CD4-positive, alpha-beta T cell (primary cell): ENCODE results near the gene KCNAB1. TPM values are rescaled to one million over a fixed set of nuclear protein-coding genes. Genes with fewer than 3 reads are reported as not detected.

Source experiments
- ATAC-seq: fragments of 200-7000 bp; cut with Tn5 transposase; one replicate; pipeline ENCODE4 v1.10.0; 2022; ENCODE audit warnings: mild to moderate bottlenecking; ENCODE audit not compliant: poor library complexity
- CTCF ChIA-PET: fragments of 350-600 bp; sonication (Branson Sonifier 250); formaldehyde crosslinking; loops from one replicate; lab custom pipeline; 2021; ENCODE audit warnings: antibody characterized with exemption, inconsistent platforms; lab: Charles Lee
- POLR2A ChIA-PET: fragments of 350-600 bp; sonication (Branson Sonifier 250); formaldehyde crosslinking; loops from one replicate; lab custom pipeline; 2021; ENCODE audit warnings: antibody characterized with exemption, inconsistent platforms; lab: Charles Lee
- DNase-seq, 14 experiments: peaks; one replicate each; pipeline ENCODE4 v3.0.0-alpha.2; 2013 to 2020; ENCODE audit warnings: mixed read lengths in 2 of 14
- H3K27ac ChIP-seq, 2 donors: one replicate each; pipeline versions ENCODE4 v1.5.1 to v1.7.0; 2013; ENCODE audit warnings: low read length in 2 of 2, low read depth in 1 of 2, mild to moderate bottlenecking in 1 of 2
- H3K27me3 ChIP-seq, 2 experiments: 1 replicate in 1 of 2; 2 replicates in 1 of 2; pipeline versions ENCODE4 v1.6.1 to v1.7.0; 2013; ENCODE audit warnings: low read length in 2 of 2, control low read depth in 1 of 2, mild to moderate bottlenecking in 1 of 2, moderate library complexity in 1 of 2; ENCODE audit not compliant: insufficient read depth in 2 of 2, control insufficient read depth in 1 of 2
- H3K36me3 ChIP-seq: one replicate; pipeline ENCODE4 v1.6.1; 2013; ENCODE audit warnings: low read length, control low read depth; ENCODE audit not compliant: insufficient read depth
- H3K4me1 ChIP-seq: one replicate; pipeline ENCODE4 v1.6.1; 2013; ENCODE audit warnings: low read length, control low read depth; ENCODE audit not compliant: insufficient read depth
- H3K4me3 ChIP-seq: one replicate; pipeline ENCODE4 v1.5.1; 2013; ENCODE audit warnings: mild to moderate bottlenecking, low read length, moderate library complexity
- H3K9me3 ChIP-seq, 2 experiments: 1 replicate in 1 of 2; 2 replicates in 1 of 2; pipeline versions ENCODE4 v1.6.1 to v1.7.0; 2013; ENCODE audit warnings: low read length in 2 of 2, mild to moderate bottlenecking in 2 of 2, control low read depth in 1 of 2, moderate library complexity in 1 of 2; ENCODE audit not compliant: control insufficient read depth in 1 of 2, insufficient read depth in 1 of 2
- H3K27ac Mint-ChIP-seq: one replicate; pipeline ENCODE4 v1.8.0; 2020; ENCODE audit warnings: mixed read lengths
- H3K27me3 Mint-ChIP-seq: one replicate; pipeline ENCODE4 v1.8.0; 2021; ENCODE audit warnings: mixed read lengths
- H3K36me3 Mint-ChIP-seq: one replicate; pipeline ENCODE4 v1.8.0; 2021; ENCODE audit warnings: low read depth, mixed read lengths
- H3K4me1 Mint-ChIP-seq: one replicate; pipeline ENCODE4 v1.8.0; 2021; ENCODE audit warnings: low read depth, mixed read lengths
- H3K4me3 Mint-ChIP-seq: one replicate; pipeline ENCODE4 v1.8.0; 2020; ENCODE audit warnings: mild to moderate bottlenecking, mixed read lengths
- H3K9me3 Mint-ChIP-seq: one replicate; pipeline ENCODE4 v1.8.0; 2020; ENCODE audit warnings: mixed read lengths
- CTCF ChIP-seq: fragments of 200-600 bp; IDR thresholded peaks from one replicate; pipeline ENCODE4 v1.8.0; 2022; ENCODE audit warnings: antibody characterized with exemption, mild to moderate bottlenecking
- intact Hi-C, 2 experiments: fragments of 100-400 bp; cut with DNase I in 1 of 2; cut with micrococcal nuclease in 1 of 2; formaldehyde crosslinking; loops; one replicate each; pipeline versions ENCODE4 v1.15.1 to v1.9.0; 2023 to 2025; cut with DNase I, micrococcal nuclease
- total RNA-seq, 174 experiments: library from RNA in 2 of 174; stranded (reverse) in 2 of 174; gene quantifications; one replicate each; pipeline ENCODE4 v1.2.3 and lab custom pipeline; 2021 to 2026

KCNAB1 gene
- total RNA-seq, 2 experiments from 2014 or later = 0.14 TPM; not detected in 1

DNA sequence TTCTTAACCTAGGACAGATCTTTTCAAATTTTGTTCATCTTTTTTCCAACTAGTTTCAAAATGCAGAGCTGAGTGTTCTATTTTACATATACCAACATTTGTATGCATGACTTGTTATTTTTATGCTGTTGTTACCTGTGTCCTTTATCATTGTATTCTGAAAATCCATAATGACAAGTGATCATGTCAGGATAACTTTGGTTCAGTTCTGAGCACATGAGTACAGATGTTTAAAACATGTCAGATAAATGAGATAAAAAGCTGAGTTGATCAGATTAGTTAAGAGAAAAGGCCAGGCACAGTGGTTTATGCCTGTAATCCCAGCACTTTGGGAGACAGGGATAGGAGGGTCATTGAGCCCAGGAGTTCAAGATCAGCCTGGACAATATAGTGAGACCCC, 229.6 kb downstream of the KCNAB1 start:
- Mint-ChIP-seq H3K27me3 (no peaks in the 10 kb centered on the region), H3K36me3 (no peaks in the 10 kb centered on the region), H3K27ac (no peak overlapping the region), H3K9me3 (no peaks in the 10 kb centered on the region), H3K4me1 (no peaks in the 10 kb centered on the region), H3K4me3 (no peak overlapping the region)
- DNase-seq (no peak), ATAC-seq (no peak)
- CTCF ChIA-PET = no interaction called here
- H3K36me3 ChIP-seq = no peaks in the 10 kb centered on the region
- no peaks in the 10 kb centered on the region for H3K4me1 ChIP-seq
- intact Hi-C loops = no loop called here
- H3K27me3 ChIP-seq = peaks cover 0 to 3% of the 10 kb centered on the region in 2 experiments
- no peak overlapping the region for H3K4me3 ChIP-seq
- H3K9me3 ChIP-seq = no peaks in the 10 kb centered on the region
- POLR2A ChIA-PET = no interaction called here
- no peak for TF ChIP-seq CTCF
- H3K27ac ChIP-seq = no peak overlapping the region

DNA sequence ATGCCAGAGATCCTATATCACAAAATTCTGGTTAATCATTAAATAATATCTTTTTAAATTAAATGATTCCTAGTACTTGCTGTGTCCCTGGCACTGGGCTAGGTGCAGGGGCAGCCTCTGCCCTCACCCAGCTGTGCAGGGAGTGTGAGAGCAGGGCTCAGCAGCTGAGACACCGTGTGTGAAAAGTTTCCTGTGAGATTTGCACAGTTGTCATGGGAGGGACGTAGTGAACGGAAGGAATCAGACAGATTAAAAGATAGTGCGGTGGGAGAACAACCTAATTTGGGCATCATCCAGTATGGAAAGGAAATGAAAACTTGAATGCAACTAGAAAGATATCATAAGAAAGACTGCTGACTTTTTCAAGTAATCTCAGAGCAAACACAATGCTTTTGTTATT, 230.4 kb downstream of the KCNAB1 start:
- Histone ChIP-seq H3K27ac (no peak overlapping the region), H3K4me1 (no peaks in the 10 kb centered on the region), H3K9me3 (no peaks in the 10 kb centered on the region), H3K27me3 (peaks cover 0 to 3% of the 10 kb centered on the region in 2 experiments), H3K4me3 (no peak overlapping the region), H3K36me3 (no peaks in the 10 kb centered on the region)
- no peak for TF ChIP-seq CTCF
- no peak for ATAC-seq
- ChIA-PET POLR2A (no interaction called here), CTCF (no interaction called here)
- no peak for DNase-seq
- Mint-ChIP-seq H3K9me3 (no peaks in the 10 kb centered on the region), H3K36me3 (no peaks in the 10 kb centered on the region), H3K4me3 (no peak overlapping the region), H3K27me3 (no peaks in the 10 kb centered on the region), H3K27ac (no peak overlapping the region), H3K4me1 (no peaks in the 10 kb centered on the region)
- intact Hi-C loops = no loop called here

DNA sequence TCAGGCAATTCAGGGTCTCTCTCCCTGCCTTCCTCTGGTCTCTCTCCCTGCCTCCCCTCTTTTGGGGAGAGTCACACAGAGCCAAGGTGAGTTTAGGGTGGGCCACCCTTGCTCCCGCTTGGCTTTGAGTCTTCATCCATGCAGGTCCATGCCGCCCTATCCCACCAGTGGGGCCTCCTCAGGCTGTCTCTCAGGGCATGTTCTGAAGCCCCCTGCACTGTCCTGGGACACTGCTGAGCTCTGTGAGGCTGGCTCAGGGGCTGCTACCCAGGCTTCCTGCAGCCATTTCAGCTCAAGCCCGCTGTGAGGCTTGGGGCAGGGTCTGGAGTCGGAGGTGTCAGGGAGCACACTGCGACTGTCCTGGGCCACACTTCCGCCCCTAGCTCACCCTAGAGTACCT, 231.4 kb downstream of the KCNAB1 start:
- no peaks in the 10 kb centered on the region for H3K36me3 ChIP-seq
- no peak overlapping the region for H3K4me3 ChIP-seq
- no peaks in the 10 kb centered on the region for H3K27me3 Mint-ChIP-seq
- CTCF ChIA-PET = no interaction called here
- no peaks in the 10 kb centered on the region for H3K36me3 Mint-ChIP-seq
- H3K4me1 Mint-ChIP-seq = no peaks in the 10 kb centered on the region
- H3K27me3 ChIP-seq = peaks cover 0 to 3% of the 10 kb centered on the region in 2 experiments
- no peaks in the 10 kb centered on the region for H3K9me3 ChIP-seq
- DNase-seq (no peak), ATAC-seq (no peak)
- H3K27ac Mint-ChIP-seq = no peak overlapping the region
- H3K9me3 Mint-ChIP-seq = no peaks in the 10 kb centered on the region
- no peak overlapping the region for H3K4me3 Mint-ChIP-seq
- H3K27ac ChIP-seq = no peak overlapping the region
- no peaks in the 10 kb centered on the region for H3K4me1 ChIP-seq
- TF ChIP-seq CTCF = no peak
- intact Hi-C loops = no loop called here
- POLR2A ChIA-PET = no interaction called here
